G401 (cell line): ENCODE results near the gene TMPRSS7. TPM values are rescaled to one million over a fixed set of nuclear protein-coding genes. Genes with fewer than 3 reads are reported as not detected.
"Not testable (repeated sequence)": the region's sequence is repeated elsewhere in the genome, so short reads cannot be mapped to it uniquely, and the experiment has no call there.

ENCODE experiments used
- DNase-seq: peaks from one replicate; pipeline ENCODE4 v3.0.0-alpha.2; 2015; ENCODE audit warnings: low spot score
- in situ Hi-C: cut with HindIII; loops from 2 replicates; pipeline ENCODE4 v1.10.0; 2016; ENCODE audit warnings: low sequenced_read_pairs, mixed read lengths
- total RNA-seq: library from RNA; depleted of rRNA; stranded (reverse); fragments of >200 nt; shearing (Covaris generic); gene quantifications from 2 replicates; pipeline ENCODE4 v1.2.3, GENCODE V29; 2014

The TMPRSS7 gene
- total RNA-seq, 1 experiment from 2014 or later: not detected

GRCh38 chr3:112048911-112049310, 14.4 kb downstream of the TMPRSS7 start:
- DNase-seq: no peak
- in situ Hi-C loops: no loop called here

DNA sequence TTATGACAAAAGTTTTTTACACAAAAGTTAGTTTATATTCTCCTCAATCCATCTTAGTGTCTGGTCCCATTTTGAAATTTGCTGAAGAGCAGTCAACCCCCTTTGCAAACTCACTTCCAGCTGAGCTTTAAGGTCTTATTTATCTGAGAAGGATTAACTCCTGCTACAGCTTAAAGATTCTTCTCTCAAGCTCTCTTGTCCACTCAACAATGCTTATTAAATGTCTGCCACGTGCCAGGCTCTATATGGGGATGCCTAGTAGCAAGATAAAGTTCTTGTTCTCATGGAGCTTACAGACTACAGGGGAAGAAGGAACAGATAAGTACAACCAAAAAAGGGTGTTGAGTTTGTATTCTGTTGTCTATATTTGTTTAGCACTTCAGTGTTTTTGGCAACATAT, 18.7 kb downstream of the TMPRSS7 start:
- DNase-seq: no peak
- in situ Hi-C loops: no loop called here

DNA sequence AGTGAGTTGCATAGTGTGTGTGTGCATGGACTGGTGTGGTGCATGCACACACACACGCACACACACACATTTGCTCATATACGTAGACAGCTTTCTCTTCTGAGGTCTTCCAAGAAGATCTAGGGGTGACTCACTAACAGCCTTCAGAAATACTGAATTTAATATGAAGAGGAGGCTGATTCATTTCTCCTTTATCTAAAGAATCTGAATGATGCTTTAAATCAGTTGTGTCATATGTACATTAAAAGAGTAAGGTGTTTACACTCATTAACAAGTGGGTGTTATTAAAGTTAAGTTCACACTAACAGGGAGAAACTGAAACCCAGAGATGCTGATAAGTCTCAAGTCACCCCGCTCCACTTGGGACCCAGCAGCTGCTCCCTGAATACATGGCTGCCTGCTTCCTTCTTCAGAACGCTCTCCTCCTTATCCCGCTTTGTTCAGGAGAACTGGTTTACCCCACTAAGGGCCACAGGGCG, 22.0 kb downstream of the TMPRSS7 start:
- no peak for DNase-seq
- in situ Hi-C loops: no loop called here

- no peak for DNase-seq
- in situ Hi-C loops: no loop called here
Measured at GRCh38 chr3:112059497-112059896, 25.0 kb downstream of the TMPRSS7 start.

DNA sequence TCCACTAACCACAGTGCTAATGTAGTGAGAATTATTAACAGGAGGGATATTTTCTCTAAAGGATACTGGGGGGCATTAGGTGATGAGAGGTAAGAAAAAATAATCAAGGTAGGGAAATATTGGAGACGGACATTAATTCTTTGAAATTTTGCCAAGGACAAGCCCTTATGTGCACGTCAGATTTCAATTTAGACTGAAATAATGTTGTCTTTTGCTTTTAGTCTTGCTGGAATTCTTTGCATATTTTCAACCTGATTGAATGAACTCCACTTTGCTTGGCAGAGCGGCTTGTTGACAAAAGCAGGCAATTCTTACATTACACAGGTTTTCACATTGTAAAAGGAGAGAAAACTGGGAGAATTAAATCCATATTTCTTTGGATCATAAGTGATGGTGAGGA, 26.6 kb downstream of the TMPRSS7 start:
- no peak for DNase-seq
- in situ Hi-C loops: no loop called here

DNA sequence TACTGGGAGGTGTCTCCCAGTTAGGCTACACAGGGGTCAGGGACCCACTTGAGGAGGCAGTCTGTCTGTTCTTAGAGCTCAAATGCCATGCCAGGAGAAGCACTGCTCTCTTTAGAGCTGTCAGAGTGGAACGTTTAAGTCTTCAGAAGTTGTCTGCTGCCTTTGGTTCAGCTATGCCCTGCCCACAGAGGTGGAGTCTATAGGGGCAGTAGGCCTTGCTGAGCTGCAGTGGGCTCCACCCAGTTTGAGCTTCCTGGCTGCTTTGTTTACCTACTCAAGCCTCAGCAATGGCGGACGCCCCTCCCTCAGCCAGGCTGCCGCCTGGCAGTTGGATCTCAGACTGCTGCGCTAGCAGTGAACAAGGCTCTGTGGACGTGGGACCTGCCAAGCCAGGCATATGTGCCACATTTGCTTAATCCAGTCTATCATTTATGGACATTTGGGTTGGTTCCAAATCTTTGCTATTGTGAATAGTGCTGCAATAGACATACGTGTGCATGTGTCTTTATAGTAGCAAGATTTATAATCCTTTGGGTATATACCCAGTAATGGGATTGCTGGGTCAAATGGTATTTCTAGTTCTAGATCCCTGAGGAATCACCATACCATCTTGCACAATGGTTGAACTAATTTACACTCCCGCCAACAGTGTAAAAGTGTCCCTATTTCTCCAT, 38.0 kb downstream of the TMPRSS7 start:
- in situ Hi-C loops, DNase-seq: not testable (repeated sequence)

GRCh38 chr3:112074006-112074405, 39.5 kb downstream of the TMPRSS7 start:
- in situ Hi-C loops: no loop called here
- DNase-seq: no peak

DNA sequence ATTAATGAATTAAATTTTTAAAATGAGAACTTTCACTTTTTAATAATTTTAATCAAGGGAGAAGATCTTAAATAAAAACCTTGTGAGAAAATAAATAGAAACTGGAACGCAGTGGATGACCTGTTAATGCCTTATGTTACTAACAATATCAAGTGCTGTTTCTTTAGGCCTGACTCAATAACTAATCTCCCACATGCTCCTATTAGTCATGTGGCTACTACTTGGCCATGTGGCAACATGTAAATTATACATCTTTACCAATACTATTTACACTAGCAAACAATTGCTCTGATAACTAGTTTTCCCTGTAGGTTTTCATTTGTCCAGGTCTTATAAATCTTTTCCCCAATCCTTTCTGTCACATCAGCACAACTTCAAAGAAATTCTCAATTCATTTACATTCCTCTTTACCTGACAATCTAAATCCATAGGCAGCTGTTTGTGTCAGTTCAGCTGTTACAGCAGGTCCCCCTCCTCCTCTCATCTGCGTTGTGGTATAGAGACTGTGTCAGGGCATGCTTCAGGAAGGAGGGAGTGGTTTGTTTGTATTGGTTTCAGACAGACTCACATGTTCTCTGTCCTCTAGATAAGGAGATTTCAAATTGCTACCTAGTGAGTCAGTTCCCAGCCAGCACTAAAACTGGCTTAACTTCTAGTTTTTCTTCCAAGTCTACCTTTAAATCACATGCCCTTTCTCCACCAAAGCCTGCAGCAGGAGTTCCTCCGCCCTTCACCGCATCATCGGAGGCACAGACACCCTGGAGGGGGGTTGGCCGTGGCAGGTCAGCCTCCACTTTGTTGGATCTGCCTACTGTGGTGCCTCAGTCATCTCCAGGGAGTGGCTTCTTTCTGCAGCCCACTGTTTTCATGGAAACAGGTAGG, 40.3 kb downstream of the TMPRSS7 start:
- no peak for DNase-seq
- in situ Hi-C loops: no loop called here

DNA sequence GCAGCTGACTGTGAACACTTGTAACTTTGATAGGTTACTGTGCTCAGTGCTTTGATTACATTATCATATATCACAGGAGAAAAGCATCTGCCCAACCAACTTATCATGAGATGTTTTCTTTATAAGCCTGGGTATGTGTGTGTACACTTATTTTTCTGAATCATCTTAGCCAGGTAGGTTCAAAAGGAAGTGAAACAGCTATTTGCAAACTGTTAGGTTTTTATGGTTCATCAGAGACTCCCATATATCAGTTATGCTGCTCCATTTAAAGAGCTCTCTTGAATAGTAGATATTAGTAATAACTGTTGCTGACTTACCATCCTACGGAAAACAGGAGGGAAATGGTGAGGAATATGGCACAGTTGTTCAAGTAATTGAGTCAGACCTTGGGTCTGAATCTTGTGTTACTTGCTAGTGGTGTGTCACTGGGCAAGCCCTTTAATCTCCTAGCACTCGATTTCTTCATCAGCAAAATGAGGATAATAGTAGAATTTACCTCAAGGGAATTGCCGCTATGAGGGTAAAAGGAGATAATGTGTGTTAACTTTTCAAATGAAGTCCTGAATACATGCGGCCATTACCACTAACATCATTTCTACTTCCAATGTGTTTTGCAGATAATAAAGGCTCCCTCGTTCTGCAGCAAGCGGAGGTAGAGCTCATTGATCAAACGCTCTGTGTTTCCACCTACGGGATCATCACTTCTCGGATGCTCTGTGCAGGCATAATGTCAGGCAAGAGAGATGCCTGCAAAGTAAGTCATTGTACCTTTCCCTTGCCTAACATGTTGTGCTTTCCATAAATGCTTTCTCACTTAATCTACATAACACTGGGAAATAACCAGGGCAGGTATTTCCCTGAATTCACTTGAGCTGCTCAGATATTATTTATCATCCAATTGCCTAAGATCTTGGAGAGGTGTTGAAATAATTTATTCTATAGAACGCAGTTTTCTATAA, 43.9 kb downstream of the TMPRSS7 start:
- in situ Hi-C loops: no loop called here
- DNase-seq: no peak

DNA sequence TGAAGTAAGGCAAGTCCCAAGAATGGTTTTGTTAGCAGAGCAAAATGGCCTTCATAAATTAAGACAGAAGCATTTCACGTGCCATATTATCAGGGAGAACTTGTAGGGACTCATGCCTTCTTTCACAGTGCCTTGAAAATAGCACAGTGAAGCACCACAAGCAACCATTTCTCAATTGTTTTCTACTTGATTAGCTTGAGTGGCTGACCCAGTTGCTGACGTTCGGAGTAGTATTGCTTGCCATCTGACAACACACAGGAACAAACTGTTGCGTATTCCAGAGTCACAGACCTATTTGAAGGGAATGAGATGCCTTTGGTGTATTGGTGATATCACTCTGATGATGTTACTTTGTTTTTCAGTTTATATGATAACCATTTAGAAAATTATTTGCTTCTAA, 48.7 kb downstream of the TMPRSS7 start:
- in situ Hi-C loops: no loop called here
- DNase-seq: no peak

- DNase-seq: no peak
- in situ Hi-C loops: no loop called here
Measured at GRCh38 chr3:112084980-112085705, 50.6 kb downstream of the TMPRSS7 start.

- in situ Hi-C loops: no loop called here
- no peak for DNase-seq
Measured at GRCh38 chr3:112085735-112086075, 51.2 kb downstream of the TMPRSS7 start.

GRCh38 chr3:112086076-112086854, 51.7 kb downstream of the TMPRSS7 start, which contains the start of gene C3orf52:
C3orf52 (plus strand) TSS chr3:112086389; CDS start chr3:112086408, 19 bp downstream.
- DNase-seq: peak; percentile 32
- in situ Hi-C loops: no loop called here

DNA sequence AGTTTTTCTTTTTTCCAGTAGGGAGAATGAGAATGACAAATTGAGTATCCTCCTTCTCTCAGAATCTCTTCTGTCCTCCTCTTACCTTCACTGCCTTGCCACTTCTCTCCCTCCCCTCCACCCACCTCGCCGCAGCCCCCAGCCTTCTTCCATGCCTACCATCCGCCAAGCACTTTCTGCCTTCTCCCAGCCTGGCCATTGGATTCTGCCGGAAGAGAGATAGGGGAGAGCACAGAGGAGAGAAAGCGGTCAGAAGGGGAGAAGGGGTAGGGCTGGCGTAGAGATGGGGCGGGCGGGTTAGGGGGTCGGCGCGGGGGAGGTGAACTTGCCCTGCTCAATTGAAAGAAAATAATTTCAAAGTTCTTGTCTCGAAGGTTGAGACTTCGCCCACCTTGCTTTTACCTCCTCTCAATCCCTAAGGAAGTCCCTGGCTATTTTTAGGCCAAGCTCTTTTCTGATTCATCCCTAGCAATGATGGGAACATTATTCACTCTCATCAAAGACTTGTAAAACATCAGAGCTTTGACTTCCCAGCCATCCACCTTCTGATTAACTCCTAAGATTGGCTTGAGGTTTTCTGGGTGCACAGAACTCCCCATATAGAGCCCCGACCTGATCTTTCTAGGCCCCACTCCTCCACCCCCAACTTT, 52.5 kb downstream of the TMPRSS7 start:
- in situ Hi-C loops: no loop called here
- DNase-seq: no peak

GRCh38 chr3:112087746-112088145, 53.2 kb downstream of the TMPRSS7 start:
- in situ Hi-C loops: no loop called here
- no peak for DNase-seq

GRCh38 chr3:112088944-112089343, 54.4 kb downstream of the TMPRSS7 start:
- no peak for DNase-seq
- in situ Hi-C loops: no loop called here
